Skeletal muscle satellite cell (primary cell): ENCODE measurements around the gene L1CAM.

Experiments used
- H3K27me3 ChIP-seq: 2 replicates; pipeline ENCODE4 v1.7.0; 2013; ENCODE audit warnings: low read length; ENCODE audit not compliant: control insufficient read depth, insufficient read depth
- H3K36me3 ChIP-seq: 2 replicates; pipeline ENCODE4 v1.7.0; 2013; ENCODE audit warnings: mild to moderate bottlenecking, control low read depth, low read length; ENCODE audit not compliant: insufficient read depth
- H3K4me1 ChIP-seq: 2 replicates; pipeline ENCODE4 v1.7.0; 2013; ENCODE audit warnings: low read length; ENCODE audit not compliant: control insufficient read depth, insufficient read depth
- H3K4me2 ChIP-seq: 2 replicates; pipeline ENCODE4 v1.7.0; 2013; ENCODE audit warnings: mild to moderate bottlenecking, low read length
- H3K4me3 ChIP-seq: 2 replicates; pipeline ENCODE4 v1.7.0; 2013; ENCODE audit warnings: low read length
- H3K9ac ChIP-seq: 2 replicates; pipeline ENCODE4 v1.7.0; 2013; ENCODE audit warnings: mild to moderate bottlenecking, low read depth, low read length, moderate library complexity
- H3K9me3 ChIP-seq: replicated peaks from 2 replicates; pipeline ENCODE4 v1.7.0; 2013; ENCODE audit warnings: mild to moderate bottlenecking, control low read depth, low read length

The L1CAM gene

GRCh38 chrX:153908219-153908860, 22.4 kb upstream of the L1CAM start:
- no peaks in the 10 kb centered on the region for H3K9me3 ChIP-seq
- no peaks in the 10 kb centered on the region for H3K36me3 ChIP-seq
- no peaks in the 10 kb centered on the region for H3K4me1 ChIP-seq
- H3K4me3 ChIP-seq = no peak overlapping the region
- H3K9ac ChIP-seq = no peak overlapping the region
- no peak overlapping the region for H3K4me2 ChIP-seq
- peaks cover 9% of the 10 kb centered on the region for H3K27me3 ChIP-seq

GRCh38 chrX:153907456-153907855, 21.5 kb upstream of the L1CAM start:
- Histone ChIP-seq H3K36me3 (no peaks in the 10 kb centered on the region), H3K4me1 (peaks cover 3% of the 10 kb centered on the region), H3K4me3 (no peak overlapping the region), H3K9ac (no peak overlapping the region), H3K4me2 (no peak overlapping the region), H3K27me3 (peaks cover 9% of the 10 kb centered on the region), H3K9me3 (no peaks in the 10 kb centered on the region)

- Histone ChIP-seq H3K4me2 (no peak overlapping the region), H3K4me3 (no peak overlapping the region), H3K4me1 (peaks cover 14% of the 10 kb centered on the region), H3K27me3 (peaks cover 9% of the 10 kb centered on the region), H3K9ac (no peak overlapping the region), H3K36me3 (no peaks in the 10 kb centered on the region), H3K9me3 (no peaks in the 10 kb centered on the region)
These were observed 20.3 kb upstream of the L1CAM start for GRCh38 chrX:153906126-153906917.

GRCh38 chrX:153905481-153906095, 19.6 kb upstream of the L1CAM start:
- H3K36me3 ChIP-seq = no peaks in the 10 kb centered on the region
- H3K9me3 ChIP-seq = no peaks in the 10 kb centered on the region
- H3K9ac ChIP-seq = no peak overlapping the region
- peaks cover 19% of the 10 kb centered on the region for H3K4me1 ChIP-seq
- H3K4me3 ChIP-seq = no peak overlapping the region
- H3K27me3 ChIP-seq = peaks cover 9% of the 10 kb centered on the region
- H3K4me2 ChIP-seq = no peak overlapping the region

- Histone ChIP-seq H3K4me1 (peaks cover 21% of the 10 kb centered on the region), H3K36me3 (no peaks in the 10 kb centered on the region), H3K27me3 (peaks cover 9% of the 10 kb centered on the region), H3K9ac (no peak within 1 kb of the TSS), H3K4me2 (no peak within 1 kb of the TSS), H3K9me3 (no peaks in the 10 kb centered on the region), H3K4me3 (no peak within 1 kb of the TSS)
These were observed 18.3 kb upstream of the L1CAM start, which contains the start of gene AVPR2 for GRCh38 chrX:153903991-153904957. Gene AVPR2, plus strand, starts transcription at chrX:153904673. Its CDS starts 473 bp downstream, at chrX:153905146.

GRCh38 chrX:153903238-153903980, 17.4 kb upstream of the L1CAM start:
- no peaks in the 10 kb centered on the region for H3K36me3 ChIP-seq
- H3K9ac ChIP-seq = no peak overlapping the region
- H3K9me3 ChIP-seq = no peaks in the 10 kb centered on the region
- peaks cover 21% of the 10 kb centered on the region for H3K4me1 ChIP-seq
- H3K4me3 ChIP-seq = no peak overlapping the region
- peaks cover 7% of the 10 kb centered on the region for H3K27me3 ChIP-seq
- H3K4me2 ChIP-seq = no peak overlapping the region

- Histone ChIP-seq H3K36me3 (no peaks in the 10 kb centered on the region), H3K9me3 (no peaks in the 10 kb centered on the region), H3K4me1 (peaks cover 21% of the 10 kb centered on the region), H3K9ac (no peak overlapping the region), H3K4me3 (no peak overlapping the region), H3K4me2 (no peak overlapping the region), H3K27me3 (peaks cover 13% of the 10 kb centered on the region)
These were observed 16.4 kb upstream of the L1CAM start for GRCh38 chrX:153902385-153902784.

- Histone ChIP-seq H3K4me2 (no peak overlapping the region), H3K9me3 (no peaks in the 10 kb centered on the region), H3K36me3 (no peaks in the 10 kb centered on the region), H3K9ac (no peak overlapping the region), H3K4me3 (no peak overlapping the region), H3K4me1 (peaks cover 21% of the 10 kb centered on the region), H3K27me3 (peaks cover 11% of the 10 kb centered on the region)
These were observed 15.8 kb upstream of the L1CAM start for GRCh38 chrX:153901753-153902140.

- Histone ChIP-seq H3K4me1 (peaks cover 21% of the 10 kb centered on the region), H3K4me3 (no peak overlapping the region), H3K4me2 (peak overlapping the region; percentile 59), H3K27me3 (peaks cover 5% of the 10 kb centered on the region), H3K36me3 (no peaks in the 10 kb centered on the region), H3K9me3 (no peaks in the 10 kb centered on the region), H3K9ac (no peak overlapping the region)
These were observed 15.1 kb upstream of the L1CAM start for GRCh38 chrX:153900831-153901752.

GRCh38 chrX:153897899-153898298, 11.9 kb upstream of the L1CAM start:
- Histone ChIP-seq H3K9ac (no peak overlapping the region), H3K9me3 (no peaks in the 10 kb centered on the region), H3K4me2 (no peak overlapping the region), H3K4me3 (no peak overlapping the region), H3K36me3 (no peaks in the 10 kb centered on the region), H3K27me3 (peaks cover 11% of the 10 kb centered on the region), H3K4me1 (peaks cover 21% of the 10 kb centered on the region)
